Measurements from ENCODE around the gene BLTP2. TPM values are rescaled to one million over a fixed set of nuclear protein-coding genes. Genes with fewer than 3 reads are reported as not detected.
"Not testable (repeated sequence)": the region's sequence is repeated elsewhere in the genome, so short reads cannot be mapped to it uniquely, and the experiment has no call there.

Gene BLTP2
- polyA plus RNA-seq, 4 donors = 15.7 to 58.5 (median 30.5) TPM

- Histone ChIP-seq H3K4me1 (ENCODE audit: control insufficient read depth in 3 of 3, insufficient read depth in 2 of 3, low read depth in 1 of 3, low read length in 2 of 3) (peaks cover 0 to 10% (median 6%) of the 10 kb centered on the region in 3 donors), H3K36me3 (ENCODE audit: control insufficient read depth in 3 of 3, insufficient read depth in 2 of 3, low read depth in 1 of 3, low read length in 3 of 3) (peaks cover 0 to 10% (median 1%) of the 10 kb centered on the region in 3 donors)
- not testable (repeated sequence) for DNase-seq; FAIRE-seq; H3K27ac ChIP-seq (ENCODE audit: low read depth in 1 of 3, low read length in 2 of 3); H3K4me3 ChIP-seq (ENCODE audit: low read depth in 1 of 3, low read length in 3 of 3); H3K27me3 ChIP-seq (ENCODE audit: control insufficient read depth in 3 of 3, insufficient read depth in 3 of 3, low read length in 3 of 3); H3K9me3 ChIP-seq (ENCODE audit: control insufficient read depth in 2 of 2, insufficient read depth in 1 of 2, low read depth in 1 of 2, low read length in 1 of 2)
- WGBS, 3 donors = 80 to 97% (median 95%) methylated on average over 3 to 31 of the region's 31 CpGs
Observed at GRCh38 chr17:28604031-28604430, 40.9 kb downstream of the BLTP2 start.

- Histone ChIP-seq H3K27me3 (ENCODE audit: control insufficient read depth in 3 of 3, insufficient read depth in 3 of 3, low read length in 3 of 3) (no peaks in the 10 kb centered on the region), H3K36me3 (ENCODE audit: control insufficient read depth in 3 of 3, insufficient read depth in 2 of 3, low read depth in 1 of 3, low read length in 3 of 3) (peaks cover 0 to 4% (median 0%) of the 10 kb centered on the region in 3 donors), H3K4me1 (ENCODE audit: control insufficient read depth in 3 of 3, insufficient read depth in 2 of 3, low read depth in 1 of 3, low read length in 2 of 3) (peaks cover 0 to 19% (median 6%) of the 10 kb centered on the region in 3 donors), H3K27ac (ENCODE audit: low read depth in 1 of 3, low read length in 2 of 3) (peak overlapping the region; percentile 97 to 99 (median 99)), H3K9me3 (ENCODE audit: control insufficient read depth in 2 of 2, insufficient read depth in 1 of 2, low read depth in 1 of 2, low read length in 1 of 2) (no peaks in the 10 kb centered on the region), H3K4me3 (ENCODE audit: low read depth in 1 of 3, low read length in 3 of 3) (peak overlapping the region; percentile 63 to 78 (median 68))
- WGBS, 3 donors = 9 to 13% (median 10%) methylated on average over 40 of the region's 40 CpGs
- DNase-seq (peak; percentile 69 to 78), FAIRE-seq (no peak)
Observed at GRCh38 chr17:28599311-28600184, 45.4 kb downstream of the BLTP2 start.

GRCh38 chr17:28598799-28599310 lies 46.1 kb downstream of the BLTP2 start, which contains the start of gene SPAG5:
Gene SPAG5, minus strand, starts transcription at chr17:28599025. Its CDS starts 79 bp downstream, at chr17:28598946.
- Histone ChIP-seq H3K9me3 (ENCODE audit: control insufficient read depth in 2 of 2, insufficient read depth in 1 of 2, low read depth in 1 of 2, low read length in 1 of 2) (no peaks in the 10 kb centered on the region), H3K36me3 (ENCODE audit: control insufficient read depth in 3 of 3, insufficient read depth in 2 of 3, low read depth in 1 of 3, low read length in 3 of 3) (peaks cover 0 to 4% (median 0%) of the 10 kb centered on the region in 3 donors), H3K4me3 (ENCODE audit: low read depth in 1 of 3, low read length in 3 of 3) (peak within 1 kb of the TSS; percentile 63 to 78 (median 68)), H3K4me1 (ENCODE audit: control insufficient read depth in 3 of 3, insufficient read depth in 2 of 3, low read depth in 1 of 3, low read length in 2 of 3) (peaks cover 0 to 19% (median 6%) of the 10 kb centered on the region in 3 donors), H3K27me3 (ENCODE audit: control insufficient read depth in 3 of 3, insufficient read depth in 3 of 3, low read length in 3 of 3) (no peaks in the 10 kb centered on the region), H3K27ac (ENCODE audit: low read depth in 1 of 3, low read length in 2 of 3) (peak within 1 kb of the TSS; percentile 97 to 99 (median 99))
- 0% methylated on average over 42 to 44 of the region's 44 CpGs for WGBS, 3 donors
- DNase-seq (peak; percentile 94 to 97), FAIRE-seq (no peak)

GRCh38 chr17:28598389-28598788 lies 46.6 kb downstream of the BLTP2 start:
- DNase-seq (no peak), FAIRE-seq (no peak)
- Histone ChIP-seq H3K36me3 (ENCODE audit: control insufficient read depth in 3 of 3, insufficient read depth in 2 of 3, low read depth in 1 of 3, low read length in 3 of 3) (peaks cover 0 to 6% (median 0%) of the 10 kb centered on the region in 3 donors), H3K9me3 (ENCODE audit: control insufficient read depth in 2 of 2, insufficient read depth in 1 of 2, low read depth in 1 of 2, low read length in 1 of 2) (no peaks in the 10 kb centered on the region), H3K4me1 (ENCODE audit: control insufficient read depth in 3 of 3, insufficient read depth in 2 of 3, low read depth in 1 of 3, low read length in 2 of 3) (peaks cover 0 to 19% (median 6%) of the 10 kb centered on the region in 3 donors), H3K4me3 (ENCODE audit: low read depth in 1 of 3, low read length in 3 of 3) (peak overlapping the region; percentile 55 to 78 (median 68)), H3K27me3 (ENCODE audit: control insufficient read depth in 3 of 3, insufficient read depth in 3 of 3, low read length in 3 of 3) (no peaks in the 10 kb centered on the region), H3K27ac (ENCODE audit: low read depth in 1 of 3, low read length in 2 of 3) (peak overlapping the region in 2 of 3 donors; percentile 63 to 97)
- 1 to 3% (median 2%) methylated on average over 17 of the region's 17 CpGs for WGBS, 3 donors

- peak overlapping the region in 2 of 3 donors; percentile 37 to 97 for H3K27ac ChIP-seq (ENCODE audit: low read depth in 1 of 3, low read length in 2 of 3)
- H3K9me3 ChIP-seq (ENCODE audit: control insufficient read depth in 2 of 2, insufficient read depth in 1 of 2, low read depth in 1 of 2, low read length in 1 of 2) = no peaks in the 10 kb centered on the region
- no peaks in the 10 kb centered on the region for H3K27me3 ChIP-seq (ENCODE audit: control insufficient read depth in 3 of 3, insufficient read depth in 3 of 3, low read length in 3 of 3)
- DNase-seq = peak; percentile 78 to 79
- peaks cover 0 to 19% (median 5%) of the 10 kb centered on the region in 3 donors for H3K4me1 ChIP-seq (ENCODE audit: control insufficient read depth in 3 of 3, insufficient read depth in 2 of 3, low read depth in 1 of 3, low read length in 2 of 3)
- H3K4me3 ChIP-seq (ENCODE audit: low read depth in 1 of 3, low read length in 3 of 3) = peak overlapping the region in 2 of 3 donors; percentile 68 to 78
- no peak for FAIRE-seq
- peaks cover 0 to 8% (median 0%) of the 10 kb centered on the region in 3 donors for H3K36me3 ChIP-seq (ENCODE audit: control insufficient read depth in 3 of 3, insufficient read depth in 2 of 3, low read depth in 1 of 3, low read length in 3 of 3)
- WGBS, 3 donors = 28 to 33% (median 33%) methylated on average over 5 of the region's 5 CpGs
Observed at GRCh38 chr17:28597606-28598383, 47.2 kb downstream of the BLTP2 start.

Other genes starting within 250 kb of the BLTP2 start
- 100 to 1,000 TPM in 1 of 4 donors, 10 to 100 TPM in 3; 11.0 to 147 (median 60.8) TPM for gene SLC46A1, start 238.9 kb downstream of the BLTP2 start, polyA plus RNA-seq
- gene SLC13A2, start 171.5 kb downstream of the BLTP2 start, polyA plus RNA-seq = 100 to 1,000 TPM in 3 of 4 donors, 10 to 100 TPM in 1; 40.5 to 320 (median 211) TPM
- gene FOXN1, start 138.8 kb downstream of the BLTP2 start, polyA plus RNA-seq = under 1 TPM in 1 of 4 donors, not detected in 3; 0.16 TPM
- 10 to 100 TPM; 14.6 to 57.0 (median 29.9) TPM for gene UNC119, start 92.5 kb downstream of the BLTP2 start, polyA plus RNA-seq
- 100 to 1,000 TPM in 1 of 4 donors, 10 to 100 TPM in 3; 24.8 to 131 (median 39.8) TPM for gene PIGS, start 73.6 kb downstream of the BLTP2 start, polyA plus RNA-seq
- gene ALDOC, start 68.3 kb downstream of the BLTP2 start, polyA plus RNA-seq = 10 to 100 TPM; 27.6 to 85.0 (median 42.9) TPM
- 10 to 100 TPM; 20.3 to 39.3 (median 35.4) TPM for gene SPAG5, start 46.1 kb downstream of the BLTP2 start, polyA plus RNA-seq
- 10 to 100 TPM in 1 of 4 donors, 1 to 10 TPM in 1, under 1 TPM in 2; 0.22 to 13.0 (median 1.9) TPM for gene RSKR, start 31.0 kb downstream of the BLTP2 start, polyA plus RNA-seq
- 10 to 100 TPM; 45.4 to 61.8 (median 49.6) TPM for gene SDF2, start 16.7 kb upstream of the BLTP2 start, polyA plus RNA-seq
- gene SUPT6H, start 17.0 kb upstream of the BLTP2 start, polyA plus RNA-seq = 10 to 100 TPM; 26.4 to 69.7 (median 29.0) TPM
- 1 to 10 TPM; 2.3 to 5.4 (median 4.4) TPM for gene PROCA1, start 66.7 kb upstream of the BLTP2 start, polyA plus RNA-seq
- 10 to 100 TPM in 3 of 4 donors, 1 to 10 TPM in 1; 4.2 to 76.4 (median 32.2) TPM for gene RAB34, start 72.7 kb upstream of the BLTP2 start, polyA plus RNA-seq
- 1,000 to 10,000 TPM in 3 of 4 donors, 100 to 1,000 TPM in 1; 783 to 1,912 (median 1,526) TPM for gene RPL23A, start 74.8 kb upstream of the BLTP2 start, polyA plus RNA-seq
- gene TLCD1, start 81.1 kb upstream of the BLTP2 start, polyA plus RNA-seq = 10 to 100 TPM; 10.7 to 21.3 (median 11.6) TPM
- 1 to 10 TPM; 3.5 to 5.7 (median 3.6) TPM for gene NEK8, start 83.6 kb upstream of the BLTP2 start, polyA plus RNA-seq
- gene TRAF4, start 98.9 kb upstream of the BLTP2 start, polyA plus RNA-seq = 100 to 1,000 TPM in 2 of 4 donors, 10 to 100 TPM in 2; 58.8 to 203 (median 128) TPM
- gene FAM222B, start 197.6 kb upstream of the BLTP2 start, polyA plus RNA-seq = 10 to 100 TPM in 3 of 4 donors, 1 to 10 TPM in 1; 9.7 to 28.1 (median 13.4) TPM
- 10 to 100 TPM; 38.5 to 48.9 (median 46.7) TPM for gene ERAL1, start 209.9 kb upstream of the BLTP2 start, polyA plus RNA-seq

Data from small intestine (tissue), 7 donors.